HG02885 (cell line): ENCODE data around the gene PRDX5.
A peak's percentile ranks its signal among the peaks of the same experiment; 100 is the strongest.

Source experiments
- ATAC-seq: cut with Tn5 transposase; IDR thresholded peaks from one replicate; pipeline ENCODE4 v1.9.1; 2021; ENCODE audit warnings: mild to moderate bottlenecking; ENCODE audit not compliant: unreplicated experiment, poor library complexity

Gene PRDX5

GRCh38 chr11:64317961-64318765 is at the start of gene PRDX5:
PRDX5 (plus strand) TSS chr11:64318121; CDS start chr11:64318216, 95 bp downstream.
- ATAC-seq: peak; percentile 83

GRCh38 chr11:64268893-64269539 is 48.9 kb upstream of the PRDX5 start:
- peak; percentile 12 for ATAC-seq

- peak; percentile 77 for ATAC-seq
These were observed 48.2 kb upstream of the PRDX5 start for GRCh38 chr11:64269540-64270220.

- no peak for ATAC-seq
These were observed 42.7 kb upstream of the PRDX5 start for GRCh38 chr11:64275031-64275800.

GRCh38 chr11:64275841-64276240 is 42.1 kb upstream of the PRDX5 start:
- ATAC-seq: no peak

- ATAC-seq: no peak
These were observed 41.1 kb upstream of the PRDX5 start for GRCh38 chr11:64276653-64277431.

- ATAC-seq: no peak
These were observed 39.2 kb upstream of the PRDX5 start for GRCh38 chr11:64278576-64279190.

GRCh38 chr11:64281957-64282770 is 35.8 kb upstream of the PRDX5 start:
- no peak for ATAC-seq

- ATAC-seq: no peak
These were observed 34.8 kb upstream of the PRDX5 start for GRCh38 chr11:64283092-64283491.

- peak; percentile 72 for ATAC-seq
These were observed 33.6 kb upstream of the PRDX5 start, which contains the start of gene BAD for GRCh38 chr11:64284048-64284961. BAD (minus strand) TSS chr11:64284665; CDS start chr11:64284368, 297 bp downstream.

- peak; percentile 68 for ATAC-seq
These were observed 32.7 kb upstream of the PRDX5 start, which contains the start of gene GPR137 for GRCh38 chr11:64284962-64285884. GPR137 (plus strand) TSS chr11:64285848; CDS start chr11:64286525, 677 bp downstream.

GRCh38 chr11:64285885-64286800 is 31.8 kb upstream of the PRDX5 start:
- no peak for ATAC-seq

GRCh38 chr11:64286801-64287159 is 31.1 kb upstream of the PRDX5 start:
- ATAC-seq: no peak

GRCh38 chr11:64287676-64288352 is 30.1 kb upstream of the PRDX5 start:
- ATAC-seq: no peak

- ATAC-seq: no peak
These were observed 29.6 kb upstream of the PRDX5 start for GRCh38 chr11:64288353-64288750.
